OCI-LY3 (cell line): ENCODE data around the gene ZNF688.

Experiments
- EZH2phosphoT487 ChIP-seq: fragments of 200-600 bp; shearing (Covaris generic); IDR thresholded peaks from 2 replicates; pipeline ENCODE4 v1.6.1; 2018; ENCODE audit warnings: antibody characterized with exemption, mixed run types, low read depth
- TF ChIP-seq, protein P1 (sequence below): fragments of 200-600, 300-600 bp; sonication (generic); IDR thresholded peaks from 2 replicates; pipeline ENCODE4 v1.5.1; 2014; ENCODE audit warnings: antibody characterized with exemption, low read length, low read depth

DNA sequence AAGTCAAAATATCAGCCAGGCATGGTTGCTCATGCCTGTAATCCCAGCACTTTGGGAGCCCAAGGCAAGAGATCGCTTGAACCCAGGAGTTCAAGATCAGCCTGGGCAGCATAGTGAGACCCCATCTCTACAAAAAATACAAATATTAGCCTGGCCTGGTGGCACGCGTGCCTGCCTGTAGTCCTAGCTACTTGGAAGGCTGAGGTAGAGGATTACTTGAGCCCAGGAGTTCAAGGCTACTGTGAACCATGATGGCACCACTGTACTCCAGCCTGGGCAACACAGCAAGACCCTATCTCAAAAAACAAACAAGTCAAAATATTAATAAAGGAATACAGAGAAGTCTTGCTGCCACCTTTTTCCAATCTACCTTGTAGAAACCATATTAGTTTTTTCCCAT lies 34.5 kb upstream of the ZNF688 start:
- TF ChIP-seq, protein P1, sequence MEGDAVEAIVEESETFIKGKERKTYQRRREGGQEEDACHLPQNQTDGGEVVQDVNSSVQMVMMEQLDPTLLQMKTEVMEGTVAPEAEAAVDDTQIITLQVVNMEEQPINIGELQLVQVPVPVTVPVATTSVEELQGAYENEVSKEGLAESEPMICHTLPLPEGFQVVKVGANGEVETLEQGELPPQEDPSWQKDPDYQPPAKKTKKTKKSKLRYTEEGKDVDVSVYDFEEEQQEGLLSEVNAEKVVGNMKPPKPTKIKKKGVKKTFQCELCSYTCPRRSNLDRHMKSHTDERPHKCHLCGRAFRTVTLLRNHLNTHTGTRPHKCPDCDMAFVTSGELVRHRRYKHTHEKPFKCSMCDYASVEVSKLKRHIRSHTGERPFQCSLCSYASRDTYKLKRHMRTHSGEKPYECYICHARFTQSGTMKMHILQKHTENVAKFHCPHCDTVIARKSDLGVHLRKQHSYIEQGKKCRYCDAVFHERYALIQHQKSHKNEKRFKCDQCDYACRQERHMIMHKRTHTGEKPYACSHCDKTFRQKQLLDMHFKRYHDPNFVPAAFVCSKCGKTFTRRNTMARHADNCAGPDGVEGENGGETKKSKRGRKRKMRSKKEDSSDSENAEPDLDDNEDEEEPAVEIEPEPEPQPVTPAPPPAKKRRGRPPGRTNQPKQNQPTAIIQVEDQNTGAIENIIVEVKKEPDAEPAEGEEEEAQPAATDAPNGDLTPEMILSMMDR, result no peak
- no peak for TF ChIP-seq EZH2phosphoT487
